Stimulated activated CD8-positive, alpha-beta memory T cell treated with anti-CD3 and anti-CD28 coated beads, Interleukin-4, amount 100 ng/mL, for 48 hours (primary cell): Measurements from ENCODE around the gene PTPRG.

ENCODE experiments used
- DNase-seq: peaks from one replicate; pipeline ENCODE4 v3.0.0-alpha.2; 2020

Gene PTPRG

GRCh38 chr3:61774279-61774890 is 213.0 kb downstream of the PTPRG start:
- DNase-seq = no peak

- DNase-seq = no peak
These were observed 215.0 kb downstream of the PTPRG start for GRCh38 chr3:61776390-61776789.

- no peak for DNase-seq
These were observed 216.1 kb downstream of the PTPRG start for GRCh38 chr3:61777483-61777882.

GRCh38 chr3:61778095-61778494 is 216.7 kb downstream of the PTPRG start:
- no peak for DNase-seq

- DNase-seq = no peak
These were observed 218.6 kb downstream of the PTPRG start for GRCh38 chr3:61780016-61780415.

- no peak for DNase-seq
These were observed 219.3 kb downstream of the PTPRG start for GRCh38 chr3:61780455-61781228.

GRCh38 chr3:61783993-61784718 is 222.8 kb downstream of the PTPRG start:
- no peak for DNase-seq

- no peak for DNase-seq
These were observed 227.5 kb downstream of the PTPRG start for GRCh38 chr3:61788623-61789507.

GRCh38 chr3:61789861-61790260 is 228.5 kb downstream of the PTPRG start:
- no peak for DNase-seq

GRCh38 chr3:61790411-61790810 is 229.0 kb downstream of the PTPRG start:
- DNase-seq = no peak

- DNase-seq = no peak
These were observed 231.7 kb downstream of the PTPRG start for GRCh38 chr3:61793056-61793455.

- DNase-seq = no peak
These were observed 232.2 kb downstream of the PTPRG start for GRCh38 chr3:61793521-61793920.

GRCh38 chr3:61794341-61794740 is 233.0 kb downstream of the PTPRG start:
- no peak for DNase-seq

GRCh38 chr3:61794961-61795360 is 233.6 kb downstream of the PTPRG start:
- no peak for DNase-seq

- DNase-seq = no peak
These were observed 234.8 kb downstream of the PTPRG start for GRCh38 chr3:61796088-61796680.

- DNase-seq = no peak
These were observed 235.5 kb downstream of the PTPRG start for GRCh38 chr3:61796911-61797310.

GRCh38 chr3:61802772-61803171 is 241.4 kb downstream of the PTPRG start:
- no peak for DNase-seq

GRCh38 chr3:61803983-61804382 is 242.6 kb downstream of the PTPRG start:
- no peak for DNase-seq

GRCh38 chr3:61804782-61805181 is 243.4 kb downstream of the PTPRG start:
- DNase-seq = no peak

- DNase-seq = no peak
These were observed 244.2 kb downstream of the PTPRG start for GRCh38 chr3:61805510-61806080.

- DNase-seq = no peak
These were observed 245.4 kb downstream of the PTPRG start for GRCh38 chr3:61806810-61807209.

GRCh38 chr3:61807865-61808276 is 246.5 kb downstream of the PTPRG start:
- no peak for DNase-seq
